Upper lobe of left lung (tissue), 4 donors: ENCODE data around the gene MME.

Experiments used
- EP300 ChIP-seq, 4 donors: sonication (generic); formaldehyde crosslinking; IDR thresholded peaks; one replicate each; pipeline ENCODE4 v1.5.1; 2017; ENCODE audit warnings: antibody characterized with exemption in 4 of 4, control low read depth in 2 of 4
- POLR2A ChIP-seq, 4 donors: fragments of 450-650 bp; IDR thresholded peaks; one replicate each; pipeline ENCODE4 v1.5.1; 2016 to 2017; ENCODE audit warnings: antibody characterized with exemption in 4 of 4, mild to moderate bottlenecking in 2 of 4
- POLR2AphosphoS5 ChIP-seq, 2 donors: sonication (generic); formaldehyde crosslinking; IDR thresholded peaks; one replicate each; pipeline ENCODE4 v1.5.1; 2017; ENCODE audit warnings: antibody characterized with exemption in 2 of 2
- TF ChIP-seq, protein P1 (sequence below), 6 experiments: fragments of 450-650 bp in 4 of 6; fragments of 200-600 bp in 2 of 6; sonication (generic) in 2 of 6; IDR thresholded peaks; one replicate each; pipeline ENCODE4 v1.5.1; 2016 to 2019; ENCODE audit warnings: antibody characterized with exemption in 6 of 6

DNA sequence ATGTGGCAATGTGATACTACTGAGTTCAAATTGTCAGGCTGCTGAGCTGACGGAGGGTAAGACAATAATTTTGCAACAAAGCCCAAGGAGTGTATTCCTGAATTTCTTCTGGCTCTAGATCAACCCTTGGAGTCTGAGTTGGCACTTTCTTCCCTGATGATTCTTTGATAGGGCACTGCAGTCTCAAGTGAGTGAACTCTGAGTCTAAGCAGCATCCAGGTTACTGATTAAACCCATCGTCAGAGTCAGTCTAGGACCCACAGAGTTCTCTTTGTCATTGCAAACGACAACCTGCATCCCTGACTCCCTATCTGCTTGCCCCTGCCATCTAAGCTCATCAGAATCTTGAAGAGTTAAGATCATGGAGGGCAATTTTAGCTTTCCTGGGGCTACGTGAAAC is 58.6 kb downstream of the MME start:
- TF ChIP-seq POLR2A (IDR thresholded peaks at IDR 0.05) (no peak), EP300 (IDR thresholded peaks at IDR 0.05) (no peak), POLR2AphosphoS5 (IDR thresholded peaks at IDR 0.05) (no peak)
- TF ChIP-seq, protein P1, sequence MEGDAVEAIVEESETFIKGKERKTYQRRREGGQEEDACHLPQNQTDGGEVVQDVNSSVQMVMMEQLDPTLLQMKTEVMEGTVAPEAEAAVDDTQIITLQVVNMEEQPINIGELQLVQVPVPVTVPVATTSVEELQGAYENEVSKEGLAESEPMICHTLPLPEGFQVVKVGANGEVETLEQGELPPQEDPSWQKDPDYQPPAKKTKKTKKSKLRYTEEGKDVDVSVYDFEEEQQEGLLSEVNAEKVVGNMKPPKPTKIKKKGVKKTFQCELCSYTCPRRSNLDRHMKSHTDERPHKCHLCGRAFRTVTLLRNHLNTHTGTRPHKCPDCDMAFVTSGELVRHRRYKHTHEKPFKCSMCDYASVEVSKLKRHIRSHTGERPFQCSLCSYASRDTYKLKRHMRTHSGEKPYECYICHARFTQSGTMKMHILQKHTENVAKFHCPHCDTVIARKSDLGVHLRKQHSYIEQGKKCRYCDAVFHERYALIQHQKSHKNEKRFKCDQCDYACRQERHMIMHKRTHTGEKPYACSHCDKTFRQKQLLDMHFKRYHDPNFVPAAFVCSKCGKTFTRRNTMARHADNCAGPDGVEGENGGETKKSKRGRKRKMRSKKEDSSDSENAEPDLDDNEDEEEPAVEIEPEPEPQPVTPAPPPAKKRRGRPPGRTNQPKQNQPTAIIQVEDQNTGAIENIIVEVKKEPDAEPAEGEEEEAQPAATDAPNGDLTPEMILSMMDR (IDR thresholded peaks at IDR 0.05) = no peak
